ENCODE results near the gene HEXD.

GRCh38 chr17:82483836-82484235 is 65.7 kb downstream of the HEXD start:
- no peak for TF ChIP-seq SIN3A (IDR thresholded peaks at IDR 0.05; ENCODE audit: borderline replicate concordance, insufficient read depth, low read length)
- no peak for TF ChIP-seq POLR2AphosphoS5 (IDR thresholded peaks at IDR 0.05; ENCODE audit: low read depth, low read length)
- no peak for TF ChIP-seq TAF1 (IDR thresholded peaks at IDR 0.05; ENCODE audit: borderline replicate concordance, insufficient read depth, low read length)
- no peak for TF ChIP-seq REST (IDR thresholded peaks at IDR 0.05; ENCODE audit: insufficient read depth in 1 of 2, low read depth in 2 of 2, low read length in 2 of 2)
